GM12878 (cell line): ENCODE results near the gene ARHGAP21.

Experiments used
- ASH2L ChIP-seq: fragments of 300-600, 200-600 bp; sonication (generic); IDR thresholded peaks from 2 replicates; pipeline ENCODE4 v1.6.1; 2017; ENCODE audit warnings: low read depth, mild to moderate bottlenecking, borderline replicate concordance
- CHD2 ChIP-seq: IDR thresholded peaks from 2 replicates; pipeline ENCODE4 v1.6.1; 2011; ENCODE audit warnings: low read depth, low read length, improper control_type of control experiment, borderline replicate concordance
- DPF2 ChIP-seq: fragments of 450-650 bp; IDR thresholded peaks from 2 replicates; pipeline ENCODE4 v1.6.1; 2017; ENCODE audit warnings: mild to moderate bottlenecking
- EZH2 ChIP-seq: IDR thresholded peaks from 2 replicates; pipeline ENCODE4 v1.6.1; 2012; ENCODE audit warnings: low read depth, mild to moderate bottlenecking, control low read depth, inconsistent platforms, low read length, borderline replicate concordance; ENCODE audit not compliant: control insufficient read depth
- FOXK2 ChIP-seq: fragments of 450-650 bp; IDR thresholded peaks from 2 replicates; pipeline ENCODE4 v1.6.1; 2017; ENCODE audit warnings: mild to moderate bottlenecking, moderate library complexity
- PAX5 ChIP-seq: IDR thresholded peaks from 2 replicates; pipeline ENCODE4 v1.6.1; 2011; ENCODE audit warnings: low read depth, low read length, borderline replicate concordance
- POLR2A ChIP-seq: IDR thresholded peaks from 2 replicates; pipeline ENCODE4 v1.6.1; 2011; ENCODE audit warnings: low read depth, mild to moderate bottlenecking, low read length
- RBBP5 ChIP-seq: fragments of 200-600 bp; sonication (generic); conservative IDR thresholded peaks from 2 replicates; pipeline ENCODE4 v1.6.1; 2016
- ZNF24 ChIP-seq: fragments of 450-650 bp; IDR thresholded peaks from 2 replicates; pipeline ENCODE4 v1.6.1; 2017; ENCODE audit warnings: antibody characterized with exemption, mild to moderate bottlenecking
- TF ChIP-seq, protein P1 (sequence below), 3 experiments: IDR thresholded peaks in 2 of 3; conservative IDR thresholded peaks in 1 of 3; 2 replicates each; pipeline ENCODE4 v1.5.1; 2011; ENCODE audit warnings: low read depth in 3 of 3, low read length in 3 of 3, mild to moderate bottlenecking in 3 of 3, control low read depth in 2 of 3, moderate library complexity in 2 of 3, inconsistent platforms in 1 of 3, mixed read lengths in 1 of 3; ENCODE audit not compliant: control insufficient read depth in 2 of 3, insufficient read depth in 1 of 3; ENCODE audit errors: extremely low read depth in 1 of 3
- TF ChIP-seq, protein P2 (sequence below): IDR thresholded peaks from 2 replicates; pipeline ENCODE4 v1.6.1; 2011; ENCODE audit warnings: low read depth, low read length, improper control_type of control experiment, borderline replicate concordance
- TF ChIP-seq, protein P3 (sequence below): fragments of 450-650 bp; IDR thresholded peaks from 2 replicates; pipeline ENCODE4 v1.6.1; 2016; ENCODE audit warnings: mild to moderate bottlenecking, moderate library complexity, borderline replicate concordance
- TF ChIP-seq, protein P4 (sequence below): fragments of 450-650 bp; formaldehyde crosslinking; IDR thresholded peaks from 2 replicates; pipeline ENCODE4 v1.4.0; 2020; ENCODE audit warnings: mild to moderate bottlenecking, moderate library complexity
- TF ChIP-seq, protein P5 (sequence below): IDR thresholded peaks from 2 replicates; pipeline ENCODE4 v1.6.1; 2012; ENCODE audit warnings: mild to moderate bottlenecking, low read depth, low read length

DNA sequence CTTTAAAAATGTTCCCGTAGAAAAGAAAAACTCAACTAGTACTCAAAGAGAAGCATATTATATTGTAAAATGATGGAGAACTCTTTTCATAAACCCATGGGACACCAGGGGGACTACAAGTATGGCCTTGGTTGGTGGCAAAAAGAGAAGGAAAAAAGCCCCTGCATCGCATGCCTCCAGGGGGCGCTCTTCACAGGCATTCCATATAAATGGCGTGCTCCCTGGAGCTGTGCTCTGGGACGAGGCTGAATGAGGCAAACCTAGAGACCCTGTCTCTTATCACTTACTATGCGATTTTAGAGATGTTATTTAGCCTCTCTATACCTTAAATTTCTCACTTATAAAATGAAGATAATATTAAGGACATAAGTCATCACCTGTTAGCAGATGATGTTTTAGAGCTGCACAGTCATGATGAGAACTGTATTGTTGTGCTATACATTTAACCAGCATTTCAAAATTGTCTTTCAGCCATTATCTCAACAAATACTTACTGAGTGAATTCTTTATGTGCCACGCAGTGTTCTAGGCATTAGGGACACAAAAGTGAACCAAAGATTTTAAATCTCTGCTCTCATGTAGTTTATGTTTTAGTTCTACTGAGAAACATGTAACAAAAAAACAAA, 105.8 kb downstream of the ARHGAP21 start:
- TF ChIP-seq, protein P1, sequence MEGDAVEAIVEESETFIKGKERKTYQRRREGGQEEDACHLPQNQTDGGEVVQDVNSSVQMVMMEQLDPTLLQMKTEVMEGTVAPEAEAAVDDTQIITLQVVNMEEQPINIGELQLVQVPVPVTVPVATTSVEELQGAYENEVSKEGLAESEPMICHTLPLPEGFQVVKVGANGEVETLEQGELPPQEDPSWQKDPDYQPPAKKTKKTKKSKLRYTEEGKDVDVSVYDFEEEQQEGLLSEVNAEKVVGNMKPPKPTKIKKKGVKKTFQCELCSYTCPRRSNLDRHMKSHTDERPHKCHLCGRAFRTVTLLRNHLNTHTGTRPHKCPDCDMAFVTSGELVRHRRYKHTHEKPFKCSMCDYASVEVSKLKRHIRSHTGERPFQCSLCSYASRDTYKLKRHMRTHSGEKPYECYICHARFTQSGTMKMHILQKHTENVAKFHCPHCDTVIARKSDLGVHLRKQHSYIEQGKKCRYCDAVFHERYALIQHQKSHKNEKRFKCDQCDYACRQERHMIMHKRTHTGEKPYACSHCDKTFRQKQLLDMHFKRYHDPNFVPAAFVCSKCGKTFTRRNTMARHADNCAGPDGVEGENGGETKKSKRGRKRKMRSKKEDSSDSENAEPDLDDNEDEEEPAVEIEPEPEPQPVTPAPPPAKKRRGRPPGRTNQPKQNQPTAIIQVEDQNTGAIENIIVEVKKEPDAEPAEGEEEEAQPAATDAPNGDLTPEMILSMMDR (IDR thresholded peaks at IDR 0.05 in 2 of 3, conservative IDR thresholded peaks at IDR 0.05 in 1 of 3; ENCODE audit: control insufficient read depth in 2 of 3, extremely low read depth in 1 of 3, insufficient read depth in 1 of 3, low read depth in 3 of 3, low read length in 3 of 3), result peak; percentile 73 to 84 (median 80)
- no peak for TF ChIP-seq PAX5
- TF ChIP-seq, protein P2, sequence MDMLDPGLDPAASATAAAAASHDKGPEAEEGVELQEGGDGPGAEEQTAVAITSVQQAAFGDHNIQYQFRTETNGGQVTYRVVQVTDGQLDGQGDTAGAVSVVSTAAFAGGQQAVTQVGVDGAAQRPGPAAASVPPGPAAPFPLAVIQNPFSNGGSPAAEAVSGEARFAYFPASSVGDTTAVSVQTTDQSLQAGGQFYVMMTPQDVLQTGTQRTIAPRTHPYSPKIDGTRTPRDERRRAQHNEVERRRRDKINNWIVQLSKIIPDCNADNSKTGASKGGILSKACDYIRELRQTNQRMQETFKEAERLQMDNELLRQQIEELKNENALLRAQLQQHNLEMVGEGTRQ, result no peak
- TF ChIP-seq POLR2A, result no peak
- TF ChIP-seq, protein P3, sequence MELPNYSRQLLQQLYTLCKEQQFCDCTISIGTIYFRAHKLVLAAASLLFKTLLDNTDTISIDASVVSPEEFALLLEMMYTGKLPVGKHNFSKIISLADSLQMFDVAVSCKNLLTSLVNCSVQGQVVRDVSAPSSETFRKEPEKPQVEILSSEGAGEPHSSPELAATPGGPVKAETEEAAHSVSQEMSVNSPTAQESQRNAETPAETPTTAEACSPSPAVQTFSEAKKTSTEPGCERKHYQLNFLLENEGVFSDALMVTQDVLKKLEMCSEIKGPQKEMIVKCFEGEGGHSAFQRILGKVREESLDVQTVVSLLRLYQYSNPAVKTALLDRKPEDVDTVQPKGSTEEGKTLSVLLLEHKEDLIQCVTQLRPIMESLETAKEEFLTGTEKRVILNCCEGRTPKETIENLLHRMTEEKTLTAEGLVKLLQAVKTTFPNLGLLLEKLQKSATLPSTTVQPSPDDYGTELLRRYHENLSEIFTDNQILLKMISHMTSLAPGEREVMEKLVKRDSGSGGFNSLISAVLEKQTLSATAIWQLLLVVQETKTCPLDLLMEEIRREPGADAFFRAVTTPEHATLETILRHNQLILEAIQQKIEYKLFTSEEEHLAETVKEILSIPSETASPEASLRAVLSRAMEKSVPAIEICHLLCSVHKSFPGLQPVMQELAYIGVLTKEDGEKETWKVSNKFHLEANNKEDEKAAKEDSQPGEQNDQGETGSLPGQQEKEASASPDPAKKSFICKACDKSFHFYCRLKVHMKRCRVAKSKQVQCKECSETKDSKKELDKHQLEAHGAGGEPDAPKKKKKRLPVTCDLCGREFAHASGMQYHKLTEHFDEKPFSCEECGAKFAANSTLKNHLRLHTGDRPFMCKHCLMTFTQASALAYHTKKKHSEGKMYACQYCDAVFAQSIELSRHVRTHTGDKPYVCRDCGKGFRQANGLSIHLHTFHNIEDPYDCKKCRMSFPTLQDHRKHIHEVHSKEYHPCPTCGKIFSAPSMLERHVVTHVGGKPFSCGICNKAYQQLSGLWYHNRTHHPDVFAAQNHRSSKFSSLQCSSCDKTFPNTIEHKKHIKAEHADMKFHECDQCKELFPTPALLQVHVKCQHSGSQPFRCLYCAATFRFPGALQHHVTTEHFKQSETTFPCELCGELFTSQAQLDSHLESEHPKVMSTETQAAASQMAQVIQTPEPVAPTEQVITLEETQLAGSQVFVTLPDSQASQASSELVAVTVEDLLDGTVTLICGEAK, result no peak
- no peak for TF ChIP-seq ZNF24
- no peak for TF ChIP-seq EZH2
- TF ChIP-seq CHD2, result no peak
- TF ChIP-seq RBBP5, result no peak
- TF ChIP-seq, protein P4, sequence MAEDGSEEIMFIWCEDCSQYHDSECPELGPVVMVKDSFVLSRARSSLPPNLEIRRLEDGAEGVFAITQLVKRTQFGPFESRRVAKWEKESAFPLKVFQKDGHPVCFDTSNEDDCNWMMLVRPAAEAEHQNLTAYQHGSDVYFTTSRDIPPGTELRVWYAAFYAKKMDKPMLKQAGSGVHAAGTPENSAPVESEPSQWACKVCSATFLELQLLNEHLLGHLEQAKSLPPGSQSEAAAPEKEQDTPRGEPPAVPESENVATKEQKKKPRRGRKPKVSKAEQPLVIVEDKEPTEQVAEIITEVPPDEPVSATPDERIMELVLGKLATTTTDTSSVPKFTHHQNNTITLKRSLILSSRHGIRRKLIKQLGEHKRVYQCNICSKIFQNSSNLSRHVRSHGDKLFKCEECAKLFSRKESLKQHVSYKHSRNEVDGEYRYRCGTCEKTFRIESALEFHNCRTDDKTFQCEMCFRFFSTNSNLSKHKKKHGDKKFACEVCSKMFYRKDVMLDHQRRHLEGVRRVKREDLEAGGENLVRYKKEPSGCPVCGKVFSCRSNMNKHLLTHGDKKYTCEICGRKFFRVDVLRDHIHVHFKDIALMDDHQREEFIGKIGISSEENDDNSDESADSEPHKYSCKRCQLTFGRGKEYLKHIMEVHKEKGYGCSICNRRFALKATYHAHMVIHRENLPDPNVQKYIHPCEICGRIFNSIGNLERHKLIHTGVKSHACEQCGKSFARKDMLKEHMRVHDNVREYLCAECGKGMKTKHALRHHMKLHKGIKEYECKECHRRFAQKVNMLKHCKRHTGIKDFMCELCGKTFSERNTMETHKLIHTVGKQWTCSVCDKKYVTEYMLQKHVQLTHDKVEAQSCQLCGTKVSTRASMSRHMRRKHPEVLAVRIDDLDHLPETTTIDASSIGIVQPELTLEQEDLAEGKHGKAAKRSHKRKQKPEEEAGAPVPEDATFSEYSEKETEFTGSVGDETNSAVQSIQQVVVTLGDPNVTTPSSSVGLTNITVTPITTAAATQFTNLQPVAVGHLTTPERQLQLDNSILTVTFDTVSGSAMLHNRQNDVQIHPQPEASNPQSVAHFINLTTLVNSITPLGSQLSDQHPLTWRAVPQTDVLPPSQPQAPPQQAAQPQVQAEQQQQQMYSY (CRISPR knock-in tag), result no peak
- TF ChIP-seq DPF2, result no peak
- TF ChIP-seq FOXK2, result no peak
- TF ChIP-seq, protein P5, sequence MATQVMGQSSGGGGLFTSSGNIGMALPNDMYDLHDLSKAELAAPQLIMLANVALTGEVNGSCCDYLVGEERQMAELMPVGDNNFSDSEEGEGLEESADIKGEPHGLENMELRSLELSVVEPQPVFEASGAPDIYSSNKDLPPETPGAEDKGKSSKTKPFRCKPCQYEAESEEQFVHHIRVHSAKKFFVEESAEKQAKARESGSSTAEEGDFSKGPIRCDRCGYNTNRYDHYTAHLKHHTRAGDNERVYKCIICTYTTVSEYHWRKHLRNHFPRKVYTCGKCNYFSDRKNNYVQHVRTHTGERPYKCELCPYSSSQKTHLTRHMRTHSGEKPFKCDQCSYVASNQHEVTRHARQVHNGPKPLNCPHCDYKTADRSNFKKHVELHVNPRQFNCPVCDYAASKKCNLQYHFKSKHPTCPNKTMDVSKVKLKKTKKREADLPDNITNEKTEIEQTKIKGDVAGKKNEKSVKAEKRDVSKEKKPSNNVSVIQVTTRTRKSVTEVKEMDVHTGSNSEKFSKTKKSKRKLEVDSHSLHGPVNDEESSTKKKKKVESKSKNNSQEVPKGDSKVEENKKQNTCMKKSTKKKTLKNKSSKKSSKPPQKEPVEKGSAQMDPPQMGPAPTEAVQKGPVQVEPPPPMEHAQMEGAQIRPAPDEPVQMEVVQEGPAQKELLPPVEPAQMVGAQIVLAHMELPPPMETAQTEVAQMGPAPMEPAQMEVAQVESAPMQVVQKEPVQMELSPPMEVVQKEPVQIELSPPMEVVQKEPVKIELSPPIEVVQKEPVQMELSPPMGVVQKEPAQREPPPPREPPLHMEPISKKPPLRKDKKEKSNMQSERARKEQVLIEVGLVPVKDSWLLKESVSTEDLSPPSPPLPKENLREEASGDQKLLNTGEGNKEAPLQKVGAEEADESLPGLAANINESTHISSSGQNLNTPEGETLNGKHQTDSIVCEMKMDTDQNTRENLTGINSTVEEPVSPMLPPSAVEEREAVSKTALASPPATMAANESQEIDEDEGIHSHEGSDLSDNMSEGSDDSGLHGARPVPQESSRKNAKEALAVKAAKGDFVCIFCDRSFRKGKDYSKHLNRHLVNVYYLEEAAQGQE, result no peak
- TF ChIP-seq ASH2L, result no peak
